ENCODE data around the gene ARV1.
A peak's percentile ranks its signal among the peaks of the same experiment; 100 is the strongest.

ARV1 gene

DNA sequence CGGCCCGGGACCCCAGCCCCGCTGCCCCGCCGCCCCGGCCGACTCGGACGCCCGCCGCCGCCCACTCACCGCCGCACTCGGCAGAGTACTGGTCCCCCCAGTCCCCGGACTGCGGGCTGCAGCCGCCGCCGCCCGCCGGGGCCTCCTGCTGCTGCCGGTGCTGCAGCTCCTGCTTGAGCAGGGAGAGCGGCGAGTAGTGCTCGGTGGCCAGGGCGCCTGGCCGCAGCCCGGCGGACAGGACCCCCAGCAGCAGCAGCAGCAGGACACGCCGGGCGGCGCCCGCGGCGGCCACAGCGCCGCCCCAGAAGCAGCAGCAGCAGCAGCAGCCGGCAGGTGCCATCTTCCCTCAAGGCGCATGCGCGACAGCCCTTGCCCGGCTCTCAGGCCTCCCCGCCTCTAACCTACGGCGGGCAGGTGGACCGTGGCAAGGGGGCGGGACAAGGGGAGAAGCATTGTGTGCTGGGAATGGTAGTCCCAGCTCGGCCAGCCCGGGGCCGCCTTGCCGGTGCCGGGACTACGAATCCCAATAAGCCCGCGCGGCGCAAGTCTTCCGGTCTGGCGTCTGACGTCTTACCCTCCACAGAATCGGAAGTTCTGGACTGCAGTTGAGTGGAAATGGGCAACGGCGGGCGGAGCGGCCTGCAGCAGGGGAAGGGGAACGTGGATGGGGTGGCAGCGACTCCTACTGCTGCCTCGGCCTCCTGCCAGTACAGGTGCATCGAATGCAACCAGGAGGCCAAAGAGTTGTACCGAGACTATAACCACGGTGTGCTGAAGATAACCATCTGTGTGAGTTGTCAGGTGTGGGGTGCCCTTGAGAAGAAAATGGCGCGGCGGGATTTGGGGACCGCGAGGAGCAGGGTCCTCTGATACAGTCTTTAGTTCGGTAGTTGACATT is at the start of gene ARV1, which contains the start of gene TTC13:
ARV1 (plus strand) TSS at position 604 of the 898 bp plus-strand sequence; CDS start at position 616, 12 bp downstream.
TTC13 (minus strand) TSS at position 371 of the 898 bp plus-strand sequence; CDS start at position 340, 31 bp downstream.
- peak; percentile 97 for DNase-seq

DNA sequence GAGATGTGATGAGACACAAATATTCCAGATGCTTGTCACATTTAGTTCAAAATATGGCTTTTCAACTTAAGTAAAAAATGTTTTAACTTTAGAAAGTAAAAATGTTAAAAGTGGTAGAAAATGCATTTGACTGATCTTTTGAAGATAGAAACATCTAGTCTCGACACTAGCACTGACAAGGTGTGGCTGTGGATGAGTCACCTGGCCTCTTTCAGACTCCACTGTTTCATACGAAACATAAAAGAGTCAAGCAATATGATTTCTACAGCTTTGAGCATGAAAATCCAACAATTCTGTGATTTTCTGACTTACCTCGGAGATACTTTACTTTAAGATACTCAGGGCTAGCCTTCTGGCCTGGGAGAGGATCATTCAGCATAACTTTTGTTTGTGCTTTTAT is 47.9 kb upstream of the ARV1 start:
- DNase-seq: no peak

DNA sequence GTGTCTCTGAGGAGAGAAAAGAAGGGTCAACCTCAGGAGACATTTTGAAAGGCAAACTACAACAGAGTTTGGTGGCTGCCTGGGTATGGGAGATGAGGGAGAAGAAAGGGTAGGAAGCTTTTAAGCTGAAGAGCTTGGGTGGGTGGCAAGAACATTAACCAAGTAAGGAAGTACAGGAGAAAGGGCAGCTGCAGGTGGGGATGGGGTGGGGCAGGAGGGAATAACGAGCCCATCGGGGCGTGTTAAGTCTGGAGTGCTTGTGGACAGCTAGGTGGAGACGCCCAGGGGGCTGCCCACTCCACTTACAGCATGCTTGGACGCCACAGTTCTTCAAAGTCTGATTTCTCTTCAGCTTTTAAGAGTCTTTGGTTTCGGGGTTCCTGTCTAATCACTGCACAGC is 43.0 kb upstream of the ARV1 start:
- no peak for DNase-seq

DNA sequence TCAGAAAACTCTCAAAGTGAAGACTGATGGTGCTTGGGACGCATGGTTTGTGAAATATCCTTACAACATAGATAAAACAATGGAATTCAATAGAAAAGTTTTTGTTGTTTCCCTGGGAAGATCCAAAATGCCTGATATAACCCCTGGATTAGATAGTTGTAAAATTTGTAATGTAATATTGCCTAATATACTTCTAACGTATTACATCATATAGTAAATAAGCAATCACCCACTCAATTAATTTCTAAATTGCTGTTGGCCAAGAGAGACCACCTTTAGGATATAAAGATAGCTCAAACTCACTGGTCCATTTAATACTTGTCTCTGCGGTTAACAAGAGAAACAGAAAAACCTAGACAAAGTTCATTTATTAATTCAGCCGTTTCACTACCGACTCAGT is 42.4 kb upstream of the ARV1 start:
- DNase-seq: no peak

DNA sequence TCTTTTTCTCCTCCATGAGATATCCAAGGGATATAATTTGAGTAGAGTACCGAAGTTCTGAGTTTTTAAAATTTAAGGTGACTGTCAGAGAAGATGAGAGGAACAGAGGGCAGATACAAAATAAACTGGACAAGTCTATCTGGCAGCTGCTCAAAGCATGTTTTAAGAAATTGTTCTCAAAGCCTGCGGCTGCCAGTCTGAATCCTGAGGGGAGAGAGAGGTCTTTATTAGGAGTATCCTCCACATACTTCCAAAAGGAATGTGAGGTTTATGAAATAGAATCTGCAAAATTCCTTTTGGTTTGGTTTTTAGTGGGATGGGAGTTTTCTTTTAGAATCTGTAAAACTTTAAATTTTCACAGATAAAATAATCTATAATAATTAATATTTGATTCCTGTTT is 41.5 kb upstream of the ARV1 start:
- DNase-seq: no peak

DNA sequence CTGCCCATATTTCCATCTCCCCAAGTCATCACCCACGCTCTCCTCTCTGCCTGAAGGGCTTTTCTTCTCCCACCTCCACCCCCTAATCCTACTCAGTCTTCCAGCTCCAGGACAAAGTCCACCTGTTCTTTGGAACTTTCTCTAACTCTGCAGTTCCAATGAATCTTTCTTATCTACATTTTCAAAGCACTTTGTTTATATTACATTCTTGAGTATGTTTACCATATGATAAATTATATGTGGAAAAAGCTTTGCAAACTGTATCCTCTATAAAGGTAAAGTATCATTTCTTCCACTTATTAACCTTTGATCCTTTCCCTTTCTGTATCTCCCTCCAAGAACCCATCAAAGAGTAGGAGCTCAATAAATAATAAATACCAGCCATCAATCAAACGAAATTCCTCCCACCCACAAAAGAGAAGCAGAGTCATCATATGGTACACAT is 39.9 kb upstream of the ARV1 start:
- no peak for DNase-seq

DNA sequence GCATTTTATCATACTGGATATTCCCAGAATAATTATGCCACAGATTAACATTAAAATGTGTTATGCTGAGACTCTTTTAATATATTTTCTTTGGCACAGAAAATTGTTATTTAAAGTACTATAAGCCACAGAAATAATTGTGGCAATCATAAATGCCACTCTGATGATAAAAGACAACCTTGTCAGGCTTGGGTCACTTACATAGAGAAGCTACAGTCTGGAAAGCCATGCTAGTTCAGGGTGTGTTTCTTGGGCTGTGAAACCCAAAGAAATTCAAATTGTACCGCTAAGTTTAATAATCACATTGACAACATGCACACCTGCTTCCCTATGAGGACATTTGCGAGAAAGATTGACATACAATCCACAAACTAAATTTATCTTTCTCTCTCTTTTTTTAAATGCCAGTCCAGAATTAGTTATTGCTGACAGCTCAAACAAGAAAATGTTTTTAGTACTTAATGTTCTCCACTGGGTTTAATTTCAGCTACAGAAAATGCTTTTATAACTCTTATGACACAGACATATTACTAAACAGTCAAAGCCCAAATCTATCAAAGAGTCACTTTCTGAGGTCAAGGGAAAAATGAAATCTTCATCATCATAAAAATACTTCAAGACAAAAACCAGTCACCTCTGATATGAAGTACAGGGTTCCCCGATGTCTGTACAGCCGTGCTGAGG is 38.9 kb upstream of the ARV1 start:
- DNase-seq: no peak

DNA sequence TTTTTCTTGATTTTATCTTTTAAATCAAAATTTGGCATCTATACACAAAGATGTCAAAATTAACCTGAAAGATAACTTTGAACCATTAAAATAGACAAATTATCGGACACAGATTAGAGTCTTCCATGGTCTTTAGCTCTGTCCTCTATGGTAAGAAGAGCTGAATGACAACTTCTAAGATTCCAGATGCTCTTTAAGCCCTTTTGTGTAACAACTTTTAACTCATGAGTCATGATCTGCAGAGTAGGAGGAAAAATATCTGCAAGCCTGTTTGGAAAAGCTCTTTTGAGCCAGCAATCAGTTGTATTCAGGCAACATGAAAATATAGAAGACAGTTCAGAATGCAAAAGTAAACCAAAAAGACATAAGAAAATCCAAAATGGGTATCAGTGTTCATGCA is 38.0 kb upstream of the ARV1 start:
- DNase-seq: no peak

DNA sequence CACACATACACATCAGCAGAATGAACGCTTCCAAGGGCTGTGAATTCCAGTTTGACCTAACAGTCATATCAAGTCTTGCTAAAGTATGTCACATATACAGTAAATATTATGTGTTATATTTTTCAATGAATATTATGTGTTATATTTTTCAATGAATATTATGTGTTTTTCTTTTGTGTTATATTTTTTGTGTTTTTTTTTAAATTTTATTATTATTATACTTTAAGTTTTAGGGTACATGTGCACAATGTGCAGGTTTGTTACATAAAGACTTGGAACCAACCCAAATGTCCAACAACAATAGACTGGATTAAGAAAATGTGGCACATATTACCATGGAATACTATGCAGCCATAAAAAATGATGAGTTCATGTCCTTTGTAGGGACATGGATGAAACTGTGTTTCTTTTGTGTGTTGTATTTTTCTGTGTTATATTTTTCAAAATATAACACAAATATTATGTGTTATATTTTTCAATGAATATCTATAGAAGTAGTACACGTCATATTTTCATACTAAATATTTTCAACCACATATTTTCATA is 35.8 kb upstream of the ARV1 start:
- no peak for DNase-seq

DNA sequence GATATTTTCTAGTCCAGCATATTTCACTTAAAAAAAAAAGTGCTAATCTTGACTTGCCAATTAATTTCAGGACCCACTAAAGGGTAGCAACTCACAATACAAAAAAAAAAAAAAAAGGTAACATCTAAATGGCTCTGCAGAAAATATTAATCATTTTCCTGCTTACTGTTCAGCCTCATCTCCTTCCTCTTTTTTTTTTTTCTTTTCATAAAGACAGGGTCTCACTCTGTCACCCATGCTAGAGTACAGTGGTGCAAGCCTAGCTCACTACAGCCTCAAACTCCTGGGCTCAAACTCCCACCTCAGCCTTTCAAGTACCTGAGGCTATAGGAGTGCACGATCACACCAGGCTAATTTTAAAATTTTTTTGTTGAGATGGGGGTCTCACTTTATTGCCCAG is 30.6 kb upstream of the ARV1 start:
- DNase-seq: no peak

DNA sequence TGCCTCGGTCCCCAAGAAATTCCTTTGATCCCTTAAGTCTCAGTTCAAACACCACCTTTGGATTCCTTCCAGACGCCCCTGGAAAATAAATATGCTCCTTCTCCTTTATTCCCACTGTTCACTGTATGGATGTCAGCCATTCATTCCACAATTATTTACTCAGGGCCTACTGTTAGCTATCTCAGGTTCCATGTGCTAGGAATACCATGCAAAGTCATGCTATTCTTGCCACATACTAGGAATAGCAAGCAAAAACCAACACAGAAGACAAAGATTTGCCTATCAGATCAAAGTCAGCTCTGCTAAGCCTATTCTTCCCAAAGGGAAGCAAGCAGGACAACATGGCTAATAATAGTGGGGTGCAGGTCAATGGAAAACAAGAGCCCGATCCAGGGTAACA is 30.0 kb upstream of the ARV1 start:
- no peak for DNase-seq

DNA sequence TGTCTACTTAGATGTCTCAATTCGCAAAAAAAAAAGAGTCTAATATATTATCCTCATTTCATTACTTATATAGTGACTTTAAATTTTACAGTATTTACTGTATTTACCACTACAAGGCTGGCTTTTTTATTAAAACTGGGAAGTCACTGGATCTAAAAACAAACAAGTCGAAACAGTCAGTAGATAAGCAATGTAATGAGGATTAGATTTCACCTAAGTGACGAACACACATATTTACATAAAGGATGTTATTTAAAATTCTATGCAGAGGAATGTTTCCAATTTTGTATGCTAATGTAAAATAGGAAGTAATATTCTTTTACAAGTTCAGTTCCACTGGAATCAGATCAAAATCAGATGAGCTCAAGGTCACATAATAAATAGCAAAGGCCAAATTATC is 28.5 kb upstream of the ARV1 start:
- no peak for DNase-seq

DNA sequence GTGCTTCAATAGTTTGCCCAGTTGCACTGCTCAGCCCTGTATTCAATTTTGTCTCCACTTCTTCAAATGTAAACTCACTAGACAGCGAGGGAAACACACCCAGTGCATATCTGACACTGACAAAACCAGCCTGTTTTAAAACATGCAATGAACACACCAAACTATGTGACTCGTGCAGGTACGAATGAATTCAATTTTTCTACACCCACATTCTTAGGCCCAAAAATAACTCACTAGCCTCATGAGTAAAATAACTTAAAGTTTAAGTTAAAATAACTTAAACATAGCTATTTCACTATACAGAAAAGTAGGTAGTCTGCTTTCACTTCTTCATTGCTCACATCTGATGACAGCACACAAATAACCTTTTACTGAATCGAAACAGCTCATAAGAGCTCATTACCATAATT is 21.3 kb upstream of the ARV1 start:
- DNase-seq: no peak

DNA sequence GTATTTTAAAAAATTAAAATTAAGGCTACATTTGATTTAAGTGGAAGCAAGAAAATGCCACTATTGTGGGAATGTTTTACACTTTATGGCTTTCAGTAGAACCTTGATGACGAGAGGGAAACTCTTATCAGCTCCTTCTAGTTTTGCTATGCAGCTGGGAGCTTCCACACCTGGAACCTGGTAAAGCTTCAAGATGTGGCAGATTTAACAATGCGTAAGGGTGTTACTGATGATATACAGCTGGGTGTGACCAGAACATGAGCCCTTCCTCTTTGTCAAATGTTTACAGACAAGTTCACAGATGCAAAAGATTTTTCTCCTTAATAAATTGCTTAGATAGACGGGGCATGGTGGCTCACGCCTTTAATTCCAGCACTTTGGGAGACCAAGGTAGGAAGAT is 20.5 kb upstream of the ARV1 start:
- DNase-seq: no peak

DNA sequence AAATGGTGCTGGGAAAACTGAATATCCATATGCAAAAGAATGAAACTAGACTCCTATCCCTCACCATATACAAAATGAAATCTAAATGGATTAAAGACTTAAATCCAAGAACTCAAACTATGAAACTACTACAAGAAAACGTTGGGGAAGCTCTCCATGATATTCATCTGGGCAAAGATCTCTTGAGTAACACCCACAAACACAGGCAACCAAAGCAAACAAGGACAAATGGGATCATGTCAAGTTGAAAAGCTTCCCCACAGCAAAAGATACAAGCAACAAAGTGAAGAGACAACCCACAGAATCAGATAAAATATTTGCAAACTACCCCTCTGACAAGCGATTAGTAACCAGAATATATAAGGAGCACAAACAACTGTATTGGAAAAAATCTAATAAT is 14.0 kb upstream of the ARV1 start:
- no peak for DNase-seq

DNA sequence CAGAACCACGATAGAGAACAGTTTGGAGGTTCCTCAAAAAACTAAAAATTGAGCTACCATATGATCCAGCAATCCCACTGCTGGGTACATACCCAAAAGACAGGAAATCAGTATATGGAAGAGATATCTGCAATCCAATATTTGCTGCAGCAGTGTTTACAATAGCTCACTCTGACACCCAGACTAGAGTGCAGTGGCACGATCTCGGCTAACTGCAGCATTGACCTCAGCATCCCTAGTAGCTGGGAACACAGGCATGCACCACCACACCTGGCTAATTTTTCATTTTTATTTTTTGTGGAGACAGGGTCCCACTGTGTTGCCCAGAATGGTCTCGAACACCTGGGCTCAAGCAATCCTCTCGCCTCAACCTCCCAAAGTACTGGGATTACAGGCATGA is 13.4 kb upstream of the ARV1 start:
- no peak for DNase-seq

DNA sequence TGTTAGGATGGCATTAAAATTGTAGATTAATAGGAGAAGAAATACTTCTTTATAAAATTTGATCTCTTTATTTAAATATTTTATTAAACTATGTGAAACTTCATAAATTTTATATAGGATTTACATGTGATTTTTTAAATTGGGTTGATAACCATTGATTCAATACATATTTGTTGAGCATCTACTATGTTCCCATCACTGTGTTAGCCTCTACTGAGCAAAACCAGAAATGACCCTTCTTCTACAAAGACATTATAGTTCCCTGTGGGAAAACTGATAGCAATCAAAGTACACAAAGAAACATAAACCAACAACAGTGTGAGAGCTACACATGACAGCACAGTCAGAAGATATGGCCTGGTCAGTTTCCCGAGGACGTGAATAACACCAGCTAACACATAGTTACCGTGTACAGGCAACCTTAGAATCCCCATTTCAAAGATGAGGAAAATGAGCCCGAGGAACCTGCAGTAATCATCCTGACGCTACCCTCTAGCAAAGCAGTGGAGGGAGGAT is 12.5 kb upstream of the ARV1 start:
- no peak for DNase-seq

DNA sequence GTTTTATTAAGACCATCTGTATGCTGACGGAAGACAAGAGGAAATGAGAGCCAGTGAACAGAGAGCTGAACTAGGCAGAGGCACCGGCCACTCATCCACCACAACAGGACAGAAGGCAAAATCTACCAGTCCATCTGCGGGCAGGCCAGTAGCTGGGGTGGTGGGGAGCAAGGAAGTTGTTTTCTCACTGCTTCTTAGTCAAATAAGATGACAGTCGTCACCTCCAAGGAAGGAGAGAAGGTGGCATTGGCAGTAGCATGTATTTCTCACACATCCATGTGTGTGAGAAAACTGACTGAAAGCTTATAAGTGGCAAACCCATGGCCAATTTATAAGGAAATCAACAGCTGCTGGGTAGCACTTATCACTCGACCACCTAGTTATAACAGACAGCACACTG is 8.5 kb upstream of the ARV1 start:
- DNase-seq: no peak

DNA sequence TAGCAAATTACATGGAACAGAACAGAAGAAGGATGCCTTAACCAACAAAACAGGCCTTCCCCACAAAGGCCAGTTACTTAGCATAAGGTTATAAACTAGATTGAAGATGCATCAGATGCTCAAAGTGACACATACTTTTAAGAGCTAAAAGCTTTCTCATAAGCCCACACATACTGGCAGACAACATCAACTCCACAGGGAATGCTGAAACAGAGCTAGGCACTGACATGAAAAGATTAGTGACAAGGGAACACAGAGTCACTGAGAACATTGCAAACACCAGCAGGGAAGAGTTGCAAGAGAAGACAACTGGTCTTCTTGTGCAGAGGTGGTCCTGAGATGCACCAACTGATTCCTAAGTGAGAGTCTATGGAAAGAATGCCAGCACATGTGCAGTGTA is 7.1 kb upstream of the ARV1 start:
- DNase-seq: peak; percentile 32

DNA sequence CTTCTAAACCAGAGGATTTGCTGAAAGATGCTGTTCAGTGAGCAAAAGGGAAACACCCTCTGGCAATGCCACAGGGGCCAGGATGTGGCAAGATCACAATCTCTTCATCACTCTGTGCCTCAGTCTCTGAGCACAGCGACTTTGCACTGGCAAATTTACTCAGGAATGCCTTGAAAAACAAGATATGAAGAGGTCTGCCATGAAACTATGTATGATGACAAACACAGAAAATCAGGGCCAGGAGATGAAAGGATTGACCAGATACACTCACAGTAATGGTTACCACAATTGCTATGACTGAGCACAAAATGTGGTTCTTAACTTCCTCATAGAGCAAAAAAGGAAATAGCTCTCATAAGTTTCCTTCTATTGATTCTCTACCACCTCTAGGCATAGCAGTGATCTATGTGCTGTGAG is 6.0 kb upstream of the ARV1 start:
- no peak for DNase-seq

DNA sequence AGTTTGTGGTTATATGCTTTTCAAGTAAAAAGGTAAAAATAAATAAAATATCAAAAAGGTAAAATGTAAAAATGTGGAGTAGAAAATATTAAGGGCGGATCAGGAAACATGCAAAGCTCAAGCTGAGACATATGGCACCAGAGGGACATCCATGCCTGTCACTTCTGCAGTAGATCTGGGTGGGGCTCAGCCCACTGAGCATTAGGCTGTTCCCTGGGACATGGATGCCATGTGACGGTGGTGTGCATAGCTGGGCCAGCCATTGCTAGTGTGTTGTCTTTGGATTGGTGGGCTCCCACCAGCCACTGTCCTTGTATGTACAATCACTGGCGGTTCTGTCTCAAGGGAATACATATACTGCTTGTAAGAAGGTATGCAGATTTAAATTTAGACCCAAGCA is 3.3 kb upstream of the ARV1 start:
- no peak for DNase-seq

DNA sequence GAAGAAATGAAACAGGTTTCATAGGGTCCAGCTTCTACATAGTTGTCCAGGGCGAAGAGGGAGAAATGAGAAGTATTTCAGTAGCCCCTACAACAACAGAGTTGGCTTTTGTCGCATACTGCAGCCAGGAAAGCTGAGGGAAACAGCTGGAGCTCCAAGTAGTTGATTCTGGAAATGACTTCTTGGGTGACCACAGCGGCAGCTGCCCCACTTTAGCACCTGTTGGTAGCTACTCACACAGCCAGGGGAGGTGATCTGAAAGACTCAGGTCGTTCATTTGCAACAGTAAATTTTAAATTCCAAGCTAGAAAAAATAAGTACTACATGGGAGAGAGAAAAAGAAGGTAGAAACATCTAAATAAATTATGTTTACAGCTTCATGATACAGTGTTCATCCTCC is 2.5 kb upstream of the ARV1 start:
- DNase-seq: no peak

All from retina (tissue), 1 donor.